ENCODE data around the gene MLIP.

GRCh38 chr6:54234539-54234938 is 123.3 kb downstream of the MLIP start:
- TF ChIP-seq CTCF (IDR thresholded peaks at IDR 0.05; ENCODE audit: low read depth, low read length) (no peak), EZH2phosphoT487 (IDR thresholded peaks at IDR 0.05; ENCODE audit: low read depth) (no peak)
